22Rv1 (cell line): ENCODE measurements around the gene SUGCT.

Experiments used
- H3K27ac ChIP-seq: fragments of 450-650 bp; 2 replicates; pipeline ENCODE4 v1.5.1; 2017
- ZFX ChIP-seq: fragments of 450-650 bp; IDR thresholded peaks from 2 replicates; pipeline ENCODE4 v1.6.1; 2017; ENCODE audit warnings: antibody characterized with exemption, borderline replicate concordance
- TF ChIP-seq, protein P1 (sequence below): fragments of 450-650 bp; IDR thresholded peaks from 2 replicates; pipeline ENCODE4 v1.5.1; 2017; ENCODE audit warnings: mild to moderate bottlenecking

The SUGCT gene

DNA sequence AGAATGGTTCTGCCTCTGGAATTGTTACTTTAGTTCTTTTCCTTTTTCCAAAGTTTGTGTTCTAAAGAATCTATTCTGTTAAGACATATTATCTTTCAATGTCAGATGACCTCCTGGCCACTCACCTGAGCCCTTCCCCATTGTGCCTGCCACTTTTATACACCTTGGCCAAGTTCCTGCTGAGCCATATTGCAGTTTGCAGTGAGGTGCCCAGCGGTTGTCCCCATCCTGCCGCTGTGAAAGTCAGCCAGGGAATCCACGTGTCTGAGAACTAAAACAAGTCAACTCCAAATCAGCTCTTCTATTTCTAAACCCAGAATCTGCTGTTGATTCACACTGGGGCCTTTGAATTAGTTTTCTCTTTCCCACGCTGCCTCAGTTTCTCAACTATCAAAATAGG, 641.1 kb downstream of the SUGCT start:
- no peak for TF ChIP-seq ZFX
- TF ChIP-seq, protein P1, sequence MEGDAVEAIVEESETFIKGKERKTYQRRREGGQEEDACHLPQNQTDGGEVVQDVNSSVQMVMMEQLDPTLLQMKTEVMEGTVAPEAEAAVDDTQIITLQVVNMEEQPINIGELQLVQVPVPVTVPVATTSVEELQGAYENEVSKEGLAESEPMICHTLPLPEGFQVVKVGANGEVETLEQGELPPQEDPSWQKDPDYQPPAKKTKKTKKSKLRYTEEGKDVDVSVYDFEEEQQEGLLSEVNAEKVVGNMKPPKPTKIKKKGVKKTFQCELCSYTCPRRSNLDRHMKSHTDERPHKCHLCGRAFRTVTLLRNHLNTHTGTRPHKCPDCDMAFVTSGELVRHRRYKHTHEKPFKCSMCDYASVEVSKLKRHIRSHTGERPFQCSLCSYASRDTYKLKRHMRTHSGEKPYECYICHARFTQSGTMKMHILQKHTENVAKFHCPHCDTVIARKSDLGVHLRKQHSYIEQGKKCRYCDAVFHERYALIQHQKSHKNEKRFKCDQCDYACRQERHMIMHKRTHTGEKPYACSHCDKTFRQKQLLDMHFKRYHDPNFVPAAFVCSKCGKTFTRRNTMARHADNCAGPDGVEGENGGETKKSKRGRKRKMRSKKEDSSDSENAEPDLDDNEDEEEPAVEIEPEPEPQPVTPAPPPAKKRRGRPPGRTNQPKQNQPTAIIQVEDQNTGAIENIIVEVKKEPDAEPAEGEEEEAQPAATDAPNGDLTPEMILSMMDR: no peak
- H3K27ac ChIP-seq: no peak overlapping the region

DNA sequence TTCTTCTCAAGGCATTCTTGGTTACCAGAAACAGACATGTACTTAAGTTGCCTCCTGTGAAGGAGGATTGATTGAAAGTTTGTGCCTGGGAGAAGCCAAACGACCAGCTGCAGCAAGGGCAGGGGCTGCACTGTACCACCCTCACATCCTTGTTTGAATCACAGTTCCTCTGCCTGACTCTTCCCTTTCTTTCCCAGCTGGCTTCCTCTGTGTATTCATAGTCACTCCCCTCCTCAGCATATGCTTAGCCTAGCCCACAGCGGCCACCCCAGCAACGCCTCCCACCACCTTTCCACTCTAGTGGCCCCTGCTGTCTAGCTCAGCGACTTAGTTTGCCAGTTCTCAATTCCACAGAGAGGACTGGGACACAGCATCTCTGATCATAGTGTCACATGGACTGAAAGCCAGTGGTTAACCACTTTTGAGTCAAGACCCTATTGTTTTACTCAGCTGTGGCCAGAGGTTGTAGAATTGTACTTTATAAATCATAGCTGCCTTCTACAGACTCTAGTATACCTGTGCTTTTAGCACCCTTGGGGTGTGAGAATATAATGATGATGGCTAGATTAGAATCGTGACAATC, 643.0 kb downstream of the SUGCT start:
- no peak overlapping the region for H3K27ac ChIP-seq
- no peak for TF ChIP-seq ZFX
- TF ChIP-seq, protein P1: no peak

DNA sequence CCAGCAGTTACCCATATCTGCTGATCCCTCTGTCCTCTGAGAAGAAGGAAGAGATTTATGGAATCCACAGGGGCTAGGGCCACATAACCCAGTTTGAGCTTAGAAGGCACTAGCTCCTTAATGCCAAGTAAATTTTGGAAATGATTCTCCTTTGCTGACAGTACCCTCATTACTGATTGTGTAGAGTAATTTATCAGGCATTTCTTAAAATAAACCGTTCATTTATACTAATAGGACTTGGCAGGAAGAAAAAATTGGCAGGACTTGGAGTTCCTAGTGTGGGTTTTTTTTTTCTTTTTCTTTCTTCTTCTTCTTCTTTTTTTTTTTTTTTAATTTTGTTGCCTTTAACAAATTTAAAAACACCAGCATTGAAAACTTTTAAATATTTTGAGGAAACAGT, 645.7 kb downstream of the SUGCT start:
- TF ChIP-seq, protein P1: no peak
- TF ChIP-seq ZFX: no peak

DNA sequence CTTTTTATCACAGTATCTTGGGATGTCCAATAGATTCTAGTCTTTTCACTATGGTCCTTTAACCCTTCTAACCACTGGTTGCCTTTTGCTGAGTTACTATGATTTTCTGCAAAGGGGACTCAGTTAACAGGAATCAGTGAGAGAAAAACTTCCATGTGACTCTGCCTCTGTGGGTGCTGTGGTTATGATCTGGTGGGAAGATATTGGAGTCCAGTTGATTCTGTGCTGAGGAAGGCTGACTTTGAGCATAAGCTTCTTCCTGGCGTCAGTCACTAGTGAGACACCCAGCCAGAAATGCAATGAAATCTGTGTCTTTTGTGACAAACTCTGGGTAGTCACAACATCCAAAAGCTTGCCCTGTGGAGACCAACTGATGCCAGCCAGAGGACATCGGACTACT, 648.0 kb downstream of the SUGCT start:
- H3K27ac ChIP-seq: no peak overlapping the region
- TF ChIP-seq, protein P1: no peak
- no peak for TF ChIP-seq ZFX

More for the DNA sequence above, 645.7 kb downstream of the SUGCT start:
- no peak overlapping the region for H3K27ac ChIP-seq

DNA sequence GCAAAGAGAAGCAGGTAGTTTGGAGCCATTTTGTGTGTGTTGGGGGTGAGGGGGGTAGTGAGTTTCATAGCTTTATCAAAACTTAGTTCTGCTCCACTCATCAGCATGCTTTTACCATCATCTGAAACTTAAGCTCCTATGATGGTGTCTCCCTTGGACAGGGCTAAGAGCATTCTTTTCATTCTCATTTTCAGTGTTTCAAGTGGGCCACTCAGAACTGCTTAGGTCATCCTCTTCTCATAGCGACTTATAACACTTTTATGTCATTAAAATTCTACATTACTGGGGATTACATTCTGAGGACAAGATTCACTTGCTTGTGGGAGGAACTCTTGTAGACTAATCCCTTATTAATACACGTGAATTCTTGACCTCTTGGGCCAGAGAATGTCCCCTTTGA, 649.4 kb downstream of the SUGCT start:
- TF ChIP-seq ZFX: no peak
- TF ChIP-seq, protein P1: no peak

DNA sequence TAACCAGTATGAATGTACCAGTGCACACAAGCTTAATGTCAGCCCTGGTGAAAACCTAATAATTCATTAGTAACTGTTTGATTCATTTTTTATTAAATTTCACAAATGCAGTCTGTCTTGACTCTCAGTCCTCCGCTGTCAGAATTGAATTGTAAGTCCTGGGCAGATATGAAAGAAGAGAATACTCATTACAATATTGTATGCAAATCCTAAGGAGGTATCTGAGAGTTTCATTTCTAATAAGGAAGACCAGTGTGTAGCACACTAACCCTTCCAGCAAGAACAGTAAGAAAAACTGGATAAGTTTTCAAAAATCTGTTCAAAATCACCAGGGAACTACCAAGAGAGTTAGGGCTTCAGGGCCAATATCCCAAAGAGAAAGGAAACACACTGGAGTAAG, 652.1 kb downstream of the SUGCT start:
- H3K27ac ChIP-seq: no peak overlapping the region
- TF ChIP-seq, protein P1: no peak
- TF ChIP-seq ZFX: no peak

More for the DNA sequence above, 649.4 kb downstream of the SUGCT start:
- no peak overlapping the region for H3K27ac ChIP-seq

DNA sequence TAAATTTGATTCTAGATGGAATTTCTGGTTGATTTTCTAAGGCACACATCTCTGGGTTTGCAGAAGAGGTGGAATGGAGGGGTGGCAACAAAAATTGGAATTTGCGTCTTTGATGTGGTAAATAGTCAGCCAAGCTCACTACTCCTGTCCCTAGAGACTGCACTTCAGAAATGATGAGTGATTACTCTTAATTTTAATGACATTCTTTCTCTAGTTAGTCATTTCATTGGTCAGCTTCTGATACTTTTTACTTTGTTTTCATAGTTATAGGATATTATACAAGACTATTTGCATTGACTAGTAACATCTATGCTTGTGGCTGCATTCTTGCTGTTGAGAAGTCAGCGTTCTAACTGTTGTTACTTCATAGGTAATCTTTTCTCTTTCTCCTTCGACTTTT, 658.3 kb downstream of the SUGCT start:
- no peak overlapping the region for H3K27ac ChIP-seq
- TF ChIP-seq, protein P1: no peak
- no peak for TF ChIP-seq ZFX
